Colonic mucosa (tissue), 4 donors: ENCODE measurements around the gene NAE1. TPM values are rescaled to one million over a fixed set of nuclear protein-coding genes. Genes with fewer than 3 reads are reported as not detected.

ENCODE experiments used
- DNase-seq: peaks from one replicate; pipeline ENCODE4 v3.0.0-alpha.2; 2020
- H3K27ac ChIP-seq: fragments of 200-600 bp; one replicate; pipeline ENCODE4 v1.8.0; 2021
- H3K27me3 ChIP-seq: fragments of 200-600 bp; one replicate; pipeline ENCODE4 v1.8.0; 2021
- H3K36me3 ChIP-seq: fragments of 200-600 bp; one replicate; pipeline ENCODE4 v1.8.0; 2021
- H3K4me1 ChIP-seq: fragments of 200-600 bp; one replicate; pipeline ENCODE4 v1.8.0; 2021; ENCODE audit warnings: mild to moderate bottlenecking
- H3K4me3 ChIP-seq: fragments of 200-600 bp; one replicate; pipeline ENCODE4 v1.8.0; 2021
- H3K9ac ChIP-seq, 2 donors: one replicate each; pipeline ENCODE4 v1.7.0; 2013; ENCODE audit warnings: control low read depth in 2 of 2, low read depth in 2 of 2, low read length in 2 of 2
- H3K9me3 ChIP-seq: fragments of 200-600 bp; one replicate; pipeline ENCODE4 v1.8.0; 2021
- intact Hi-C: fragments of 100-400 bp; cut with DNase I; formaldehyde crosslinking; loops from one replicate; pipeline ENCODE4 v1.14.1; 2022
- total RNA-seq, 2 donors: library from RNA; stranded (reverse); fragmentation: NEBNext Ultra II Directional in 1 of 2; extraction: Animal tissue kit (Norgen Biotek cat#: 25700) in 1 of 2; gene quantifications; one replicate each; pipeline ENCODE4 v1.2.1, GENCODE V29; 2021
- TF ChIP-seq, protein P1 (sequence below): fragments of 200-600 bp; IDR thresholded peaks from one replicate; pipeline ENCODE4 v1.8.0; 2022; ENCODE audit warnings: antibody characterized with exemption, mild to moderate bottlenecking
- donor health status: healthy.
- donor health status: DM: no; HTN: no; CAD: no.
- donor health status: DM: no; HTN: no; CAD: no.

Gene NAE1
- total RNA-seq, 2 donors from 2014 or later: 42.2 to 62.0 TPM

DNA sequence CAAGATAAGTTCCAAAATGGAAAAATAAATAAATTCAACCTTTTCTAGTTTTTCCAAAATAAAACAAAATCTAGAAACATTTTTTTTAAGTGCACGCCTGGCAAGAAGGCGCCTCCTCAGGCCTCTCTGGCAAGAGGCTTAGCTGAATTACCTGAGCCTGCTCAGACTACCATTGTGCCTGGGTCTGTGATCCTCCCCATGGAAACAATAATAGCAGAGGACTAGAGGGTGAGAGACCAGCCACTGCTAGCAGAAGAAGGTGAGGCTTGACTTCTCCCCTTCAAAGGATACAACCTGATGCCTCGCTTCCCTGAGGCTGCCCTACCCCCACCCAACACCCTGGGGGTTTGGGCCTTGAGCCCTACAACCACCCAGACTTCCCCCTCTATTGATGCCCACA is 44.2 kb downstream of the NAE1 start:
- Histone ChIP-seq H3K36me3 (no peaks in the 10 kb centered on the region), H3K9ac (no peak overlapping the region), H3K27ac (no peak overlapping the region), H3K4me1 (no peaks in the 10 kb centered on the region), H3K9me3 (no peaks in the 10 kb centered on the region), H3K27me3 (no peaks in the 10 kb centered on the region), H3K4me3 (no peak overlapping the region)
- intact Hi-C loops: loop anchor here (10.0 kb wide), 1 partner anchor 58 kb away; the partner anchor contains the start of gene CA7
- DNase-seq: no peak
- TF ChIP-seq, protein P1, sequence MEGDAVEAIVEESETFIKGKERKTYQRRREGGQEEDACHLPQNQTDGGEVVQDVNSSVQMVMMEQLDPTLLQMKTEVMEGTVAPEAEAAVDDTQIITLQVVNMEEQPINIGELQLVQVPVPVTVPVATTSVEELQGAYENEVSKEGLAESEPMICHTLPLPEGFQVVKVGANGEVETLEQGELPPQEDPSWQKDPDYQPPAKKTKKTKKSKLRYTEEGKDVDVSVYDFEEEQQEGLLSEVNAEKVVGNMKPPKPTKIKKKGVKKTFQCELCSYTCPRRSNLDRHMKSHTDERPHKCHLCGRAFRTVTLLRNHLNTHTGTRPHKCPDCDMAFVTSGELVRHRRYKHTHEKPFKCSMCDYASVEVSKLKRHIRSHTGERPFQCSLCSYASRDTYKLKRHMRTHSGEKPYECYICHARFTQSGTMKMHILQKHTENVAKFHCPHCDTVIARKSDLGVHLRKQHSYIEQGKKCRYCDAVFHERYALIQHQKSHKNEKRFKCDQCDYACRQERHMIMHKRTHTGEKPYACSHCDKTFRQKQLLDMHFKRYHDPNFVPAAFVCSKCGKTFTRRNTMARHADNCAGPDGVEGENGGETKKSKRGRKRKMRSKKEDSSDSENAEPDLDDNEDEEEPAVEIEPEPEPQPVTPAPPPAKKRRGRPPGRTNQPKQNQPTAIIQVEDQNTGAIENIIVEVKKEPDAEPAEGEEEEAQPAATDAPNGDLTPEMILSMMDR: no peak

DNA sequence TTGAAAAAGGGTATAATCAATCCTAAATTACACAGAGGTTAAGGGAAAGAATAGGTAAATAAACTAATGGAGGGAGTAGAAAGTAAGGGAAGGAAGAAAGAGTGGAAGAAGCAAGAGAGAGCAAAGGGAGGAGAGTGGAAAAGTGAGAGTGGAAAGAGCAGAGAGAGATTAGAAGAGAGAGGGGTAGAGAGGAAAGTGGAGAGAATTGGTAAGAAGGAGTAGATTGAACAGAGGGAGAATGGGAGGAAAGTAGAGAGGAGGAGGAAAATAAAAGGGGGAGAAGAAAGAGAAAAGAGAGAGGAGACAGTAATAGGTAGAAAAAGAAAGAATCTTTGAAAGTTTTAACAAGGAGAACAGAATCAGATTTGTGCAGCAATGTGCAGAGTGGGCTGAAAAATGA is 54.3 kb downstream of the NAE1 start:
- Histone ChIP-seq H3K9ac (no peak overlapping the region), H3K27ac (no peak overlapping the region), H3K9me3 (no peaks in the 10 kb centered on the region), H3K36me3 (no peaks in the 10 kb centered on the region), H3K27me3 (no peaks in the 10 kb centered on the region), H3K4me1 (no peaks in the 10 kb centered on the region), H3K4me3 (no peak overlapping the region)
- intact Hi-C loops: no loop called here
- TF ChIP-seq, protein P1: no peak
- DNase-seq: no peak

DNA sequence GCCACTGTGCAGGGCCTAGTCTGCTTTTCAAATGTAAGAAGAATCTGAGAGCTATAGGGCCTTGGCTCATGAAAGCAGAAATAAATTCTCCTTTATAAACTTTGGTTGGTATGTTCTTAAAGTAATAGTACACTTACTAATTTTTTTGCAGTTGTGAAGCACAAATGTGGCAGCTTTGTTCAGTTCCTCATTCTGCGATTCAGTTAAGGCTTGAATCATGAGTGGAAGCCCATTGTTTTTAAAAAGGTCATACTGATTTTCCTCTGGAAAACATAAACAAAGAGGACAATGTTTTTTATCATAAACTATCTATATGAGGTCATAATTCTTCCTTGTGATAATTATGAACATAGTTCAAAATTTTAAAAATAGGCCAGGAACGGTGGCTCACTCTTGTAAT is 55.8 kb downstream of the NAE1 start:
- H3K36me3 ChIP-seq: no peaks in the 10 kb centered on the region
- H3K9ac ChIP-seq: no peak overlapping the region
- H3K27ac ChIP-seq: no peak overlapping the region
- no peaks in the 10 kb centered on the region for H3K9me3 ChIP-seq
- H3K4me1 ChIP-seq: no peaks in the 10 kb centered on the region
- TF ChIP-seq, protein P1: no peak
- no peak for DNase-seq
- intact Hi-C loops: no loop called here
- no peaks in the 10 kb centered on the region for H3K27me3 ChIP-seq
- H3K4me3 ChIP-seq: no peak overlapping the region

DNA sequence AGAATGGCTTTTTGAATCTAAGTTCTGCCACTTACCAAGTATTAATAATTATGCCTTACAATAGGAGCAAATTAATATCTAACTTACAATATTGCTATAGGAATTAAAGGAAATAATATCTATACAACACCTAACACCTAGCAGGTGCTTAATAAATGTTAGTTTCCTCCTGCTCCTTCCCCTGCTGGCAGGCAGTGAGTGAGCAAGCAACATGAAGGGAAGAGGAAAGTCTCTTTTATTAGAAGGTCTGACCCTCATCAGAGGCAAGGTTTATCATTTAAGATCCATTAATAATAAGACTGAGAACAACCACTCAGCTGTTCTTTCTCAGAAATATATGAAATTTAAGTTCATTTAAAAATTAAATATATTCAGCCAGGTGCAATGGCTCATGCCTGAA is 72.7 kb downstream of the NAE1 start:
- no peak for DNase-seq
- H3K36me3 ChIP-seq: no peaks in the 10 kb centered on the region
- intact Hi-C loops: no loop called here
- H3K4me3 ChIP-seq: no peak overlapping the region
- H3K27ac ChIP-seq: no peak overlapping the region
- TF ChIP-seq, protein P1: no peak
- no peaks in the 10 kb centered on the region for H3K9me3 ChIP-seq
- H3K27me3 ChIP-seq: no peaks in the 10 kb centered on the region
- no peaks in the 10 kb centered on the region for H3K4me1 ChIP-seq
- H3K9ac ChIP-seq: no peak overlapping the region

DNA sequence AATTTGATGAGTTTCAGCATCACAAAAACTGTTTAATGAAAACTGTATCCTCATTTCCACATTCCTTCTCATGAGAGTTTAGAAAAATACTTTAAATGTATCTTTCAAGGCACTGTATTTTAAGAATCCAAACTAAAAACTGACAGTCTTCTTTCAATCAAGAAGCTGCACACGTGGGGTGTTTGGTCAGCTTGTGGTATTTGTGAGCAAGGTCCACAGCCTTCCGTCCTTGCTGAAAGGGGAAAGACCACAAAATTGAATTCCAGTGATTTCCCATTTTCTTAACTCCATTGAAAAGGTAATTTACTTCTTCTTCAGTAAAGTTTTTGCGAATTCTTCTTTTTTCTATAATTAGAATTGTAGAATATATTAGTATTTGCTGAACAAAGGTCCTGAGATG is 76.0 kb downstream of the NAE1 start:
- no peak overlapping the region for H3K9ac ChIP-seq
- intact Hi-C loops: no loop called here

More for the DNA sequence above, 76.0 kb downstream of the NAE1 start:
- H3K4me3 ChIP-seq: no peak overlapping the region
- no peak for DNase-seq
- H3K27me3 ChIP-seq: no peaks in the 10 kb centered on the region
- H3K4me1 ChIP-seq: no peaks in the 10 kb centered on the region
- H3K9me3 ChIP-seq: no peaks in the 10 kb centered on the region
- TF ChIP-seq, protein P1: no peak
- no peak overlapping the region for H3K27ac ChIP-seq
- H3K36me3 ChIP-seq: no peaks in the 10 kb centered on the region
